Stimulated activated CD4-positive, alpha-beta T cell treated with anti-CD3 and anti-CD28 coated beads, Interleukin-15, amount 100 ng/mL, for 1 hour (primary cell): ENCODE results near the gene IFT88.
"Not testable (repeated sequence)": the region's sequence is repeated elsewhere in the genome, so short reads cannot be mapped to it uniquely, and the experiment has no call there.

ENCODE experiments used
- DNase-seq, 2 donors: peaks; one replicate each; pipeline ENCODE4 v3.0.0-alpha.2; 2020; ENCODE audit warnings: low read depth in 1 of 2, low spot score in 1 of 2

Gene IFT88

DNA sequence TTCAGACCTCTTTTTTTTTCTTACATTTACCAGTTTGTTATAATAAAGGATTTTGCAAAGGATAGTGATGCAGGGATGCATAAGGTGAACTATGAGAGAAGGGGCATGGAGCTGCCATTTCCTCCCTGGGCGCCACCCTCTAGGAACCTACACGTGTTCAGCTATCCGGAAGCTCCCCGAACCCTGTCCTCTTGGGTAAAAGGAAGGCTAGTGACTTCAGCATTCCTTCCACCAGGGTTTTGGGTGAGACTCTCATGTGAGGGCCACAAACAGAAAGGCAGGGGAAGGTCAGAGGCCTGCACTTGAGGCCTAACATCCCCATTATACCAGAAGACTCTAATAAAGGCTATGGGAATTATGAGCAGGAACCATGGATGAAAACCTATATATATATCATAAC is 57.3 kb downstream of the IFT88 start:
- DNase-seq: no peak

DNA sequence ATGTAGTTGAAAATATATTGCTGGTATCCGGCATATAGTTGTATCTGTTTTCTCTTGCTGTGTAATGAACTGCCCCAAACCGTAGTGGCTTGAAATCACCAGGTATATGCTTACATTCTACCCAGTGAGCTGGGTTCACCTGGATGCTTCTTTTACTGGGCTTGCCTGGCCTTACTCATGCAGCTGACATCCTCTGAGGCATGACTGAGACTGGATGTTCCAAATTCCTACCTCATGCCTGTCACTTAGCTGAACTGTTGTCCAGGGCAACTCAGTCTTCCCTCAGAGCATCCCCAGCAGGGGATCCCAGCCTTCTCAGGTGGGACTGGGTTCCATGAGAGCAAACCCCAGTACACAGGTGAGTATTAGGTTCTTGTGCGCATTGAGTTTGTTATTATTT is 66.8 kb downstream of the IFT88 start:
- DNase-seq: no peak

DNA sequence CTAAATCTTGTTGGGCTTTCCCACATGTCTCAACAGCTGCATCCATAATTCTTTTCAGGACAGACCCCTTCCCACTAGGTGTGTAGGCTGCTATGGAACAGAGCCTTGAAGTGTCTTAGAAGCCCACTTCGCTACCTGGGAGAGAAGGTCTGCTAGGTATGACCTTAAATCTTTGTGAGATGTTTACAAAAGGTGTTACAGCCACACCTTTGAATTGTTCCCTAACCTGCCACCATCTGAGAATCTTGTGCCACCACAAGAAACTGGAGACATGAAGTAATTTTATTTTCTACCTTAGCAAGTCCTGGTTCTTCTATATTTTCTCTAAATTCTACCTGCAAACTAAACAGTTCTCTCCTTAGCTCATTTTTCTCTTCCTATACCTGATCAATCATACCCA is 69.1 kb downstream of the IFT88 start:
- no peak for DNase-seq

DNA sequence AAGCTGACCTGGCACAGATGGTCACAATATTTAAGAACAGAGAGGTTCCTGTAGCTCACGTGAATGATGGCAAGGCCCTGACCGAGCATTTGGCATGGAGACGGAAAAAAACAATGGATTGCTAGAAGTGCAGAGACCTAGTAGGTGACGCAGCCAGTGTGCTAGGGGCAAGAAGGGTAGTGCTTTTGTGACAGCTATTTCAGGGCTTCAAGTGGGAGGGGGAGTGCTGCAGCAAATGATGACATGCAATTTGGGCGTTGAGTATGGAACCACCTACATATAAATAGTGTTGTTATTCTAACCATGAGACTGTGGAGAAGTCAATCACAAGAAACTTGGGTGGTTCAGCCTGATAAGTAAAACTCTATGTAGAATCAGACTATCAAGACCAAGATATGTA is 70.9 kb downstream of the IFT88 start:
- DNase-seq: no peak

DNA sequence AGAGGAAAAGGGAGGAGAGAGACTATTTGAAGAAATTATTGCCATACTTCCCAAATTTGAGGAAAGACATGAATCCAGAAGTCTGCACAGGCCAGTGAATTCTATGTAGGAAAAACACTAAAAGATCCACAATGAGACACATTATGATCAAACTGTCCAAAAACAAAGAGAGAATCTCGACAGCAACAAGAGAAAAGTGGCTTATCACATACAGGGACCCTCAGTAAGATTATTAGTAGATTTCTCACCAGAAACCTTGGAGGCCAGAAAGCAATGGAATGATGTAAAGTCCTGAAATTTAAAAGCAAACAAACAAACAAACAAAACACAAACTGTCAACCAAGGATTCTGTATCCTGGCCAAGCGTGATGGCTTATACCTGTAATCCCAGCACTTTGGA is 80.8 kb downstream of the IFT88 start:
- no peak for DNase-seq

DNA sequence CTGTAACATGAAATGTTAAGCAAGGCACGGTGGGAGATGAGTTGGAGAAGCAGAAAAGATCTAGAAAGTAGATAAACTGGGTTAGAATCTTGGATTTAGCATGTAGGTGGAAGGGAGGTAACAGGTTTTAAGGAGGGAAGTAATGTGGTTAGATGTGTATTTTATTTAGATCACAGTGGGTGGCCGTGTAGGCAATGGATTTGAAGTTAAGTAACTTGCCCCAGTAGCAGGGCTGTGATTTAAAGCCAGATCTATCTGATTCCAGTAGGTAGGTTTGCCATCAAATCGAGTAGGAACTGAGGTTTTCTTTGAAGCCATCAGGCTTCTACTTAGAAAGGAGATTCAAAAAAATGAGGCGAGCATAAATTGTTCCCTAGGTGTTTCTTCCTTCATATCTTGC is 86.0 kb downstream of the IFT88 start:
- no peak for DNase-seq

DNA sequence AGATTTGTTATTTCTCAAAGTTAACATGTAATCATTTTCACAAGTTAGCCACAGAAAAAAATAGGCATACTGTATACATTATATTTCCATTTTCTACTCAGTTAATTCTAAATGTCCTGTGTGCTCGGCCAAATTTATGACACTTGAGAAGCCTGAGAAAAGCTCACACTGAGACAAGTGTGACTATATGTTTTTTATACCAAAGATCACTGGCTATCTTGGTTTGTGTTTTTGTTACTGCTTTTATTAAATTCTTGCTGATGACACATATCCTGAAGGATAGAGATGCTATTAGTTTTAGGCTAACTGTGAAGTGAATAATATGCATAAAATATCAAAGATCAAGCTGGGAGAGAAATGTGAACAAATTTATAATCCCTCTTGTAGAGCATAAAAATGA is 87.2 kb downstream of the IFT88 start:
- no peak for DNase-seq

DNA sequence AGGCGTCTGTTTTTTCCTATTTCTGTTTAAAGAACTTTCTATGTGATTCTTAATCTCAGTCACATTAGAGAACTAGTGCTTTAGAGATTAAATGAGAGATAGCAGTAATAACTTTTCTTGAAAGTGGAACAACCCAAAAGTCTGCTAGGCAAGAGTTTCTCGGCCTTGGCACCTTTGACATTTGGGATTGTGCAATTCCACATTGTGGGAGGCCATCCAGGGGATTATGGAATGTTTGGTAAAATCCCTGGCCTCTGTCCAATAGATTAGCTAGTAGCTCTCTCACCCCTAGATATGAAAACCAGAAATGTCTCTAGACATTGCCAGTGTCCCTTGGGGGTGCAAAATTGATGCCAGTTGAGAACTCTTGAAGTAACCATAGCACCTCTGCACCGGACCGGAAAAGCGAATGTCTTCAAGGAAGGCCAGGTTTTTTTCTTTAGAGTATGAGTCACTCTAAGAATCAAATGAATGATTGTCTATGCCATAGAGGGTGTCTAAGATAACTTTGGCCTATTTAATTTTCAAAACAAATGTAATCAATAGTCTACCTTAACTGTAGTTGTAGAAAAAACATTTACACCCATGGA is 91.6 kb downstream of the IFT88 start:
- no peak for DNase-seq

DNA sequence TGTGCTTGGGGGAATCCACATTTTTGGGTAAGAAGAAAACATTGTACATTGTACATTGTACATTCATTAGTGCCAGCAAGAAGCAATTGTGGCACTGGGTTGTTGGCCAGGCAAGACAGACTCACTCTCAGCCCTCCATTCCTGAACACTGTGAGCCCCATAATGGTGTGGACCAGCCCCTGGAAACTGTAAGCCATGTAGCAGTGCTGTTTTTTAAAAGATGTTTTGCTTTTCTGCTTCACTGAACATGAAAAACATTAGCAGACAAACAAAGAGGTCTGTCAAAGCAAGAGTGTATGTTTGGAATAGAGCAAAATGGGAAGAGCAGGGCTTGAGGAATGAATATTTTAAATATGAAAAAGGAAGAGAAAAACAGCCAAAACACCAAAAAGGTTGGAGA is 97.4 kb downstream of the IFT88 start:
- no peak for DNase-seq

DNA sequence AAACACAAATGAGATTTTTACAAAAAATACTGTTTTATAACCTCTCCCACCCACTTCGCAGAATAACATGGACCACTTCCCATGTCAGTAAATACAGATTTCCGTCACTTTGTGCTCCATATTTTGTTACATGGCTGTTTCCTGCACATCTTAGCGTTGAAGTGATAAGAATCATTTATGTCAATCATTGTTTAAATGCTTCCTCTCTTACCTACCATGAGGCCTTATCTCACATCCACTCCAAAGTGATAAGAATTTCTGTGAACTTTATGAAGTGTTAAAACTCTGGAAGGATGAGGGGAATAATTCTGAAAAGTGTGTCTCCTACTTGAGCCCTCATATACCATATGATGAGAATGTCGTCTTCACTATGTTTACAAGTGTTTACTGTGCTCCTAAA is 100.0 kb downstream of the IFT88 start:
- no peak for DNase-seq

DNA sequence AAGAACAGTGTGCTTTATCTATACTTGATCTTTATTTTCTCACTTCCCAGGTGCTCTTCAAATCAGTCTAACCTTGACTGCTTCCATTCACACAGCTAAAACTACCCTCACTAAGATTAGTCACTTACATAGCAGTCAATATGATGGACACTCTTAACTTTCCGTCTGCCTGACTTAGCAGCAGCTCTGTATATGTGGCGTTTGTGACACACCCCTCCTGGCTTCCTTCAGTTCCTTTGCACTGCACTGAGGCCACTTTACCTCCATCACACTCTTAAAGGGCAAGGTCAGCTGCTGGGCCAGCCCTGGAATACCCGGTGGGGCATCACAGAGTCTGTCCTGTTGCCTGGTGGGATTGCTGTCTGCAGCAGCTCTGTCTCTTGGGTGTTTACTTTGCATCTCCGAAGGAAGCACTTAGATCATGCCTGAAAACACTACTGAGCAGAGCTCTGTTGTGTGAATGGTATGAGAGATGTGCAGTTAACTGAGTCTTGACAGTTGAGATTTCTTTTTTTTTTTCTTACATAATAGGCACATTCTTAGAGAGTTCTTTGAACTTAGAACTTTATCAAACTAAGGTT is 101.0 kb downstream of the IFT88 start:
- no peak for DNase-seq

DNA sequence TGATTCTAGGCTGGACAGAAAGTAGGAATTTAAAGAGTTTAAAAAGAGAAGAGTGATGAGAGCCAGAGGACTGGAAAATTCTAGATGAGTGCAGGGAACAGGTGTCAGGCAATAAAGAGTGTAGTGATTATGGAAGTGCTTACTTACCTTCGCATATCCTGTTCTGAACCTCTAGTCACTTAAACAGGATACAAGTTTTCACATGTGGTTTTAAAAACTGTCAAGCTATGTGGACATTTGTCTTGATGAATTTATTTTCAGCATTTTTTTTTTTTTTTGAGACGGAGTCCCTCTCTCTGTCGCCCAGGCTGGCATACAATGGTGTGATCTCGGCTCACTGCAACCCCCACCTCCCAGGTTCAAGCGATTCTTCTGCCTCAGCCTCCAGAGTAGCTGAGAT is 102.2 kb downstream of the IFT88 start:
- DNase-seq: no peak

DNA sequence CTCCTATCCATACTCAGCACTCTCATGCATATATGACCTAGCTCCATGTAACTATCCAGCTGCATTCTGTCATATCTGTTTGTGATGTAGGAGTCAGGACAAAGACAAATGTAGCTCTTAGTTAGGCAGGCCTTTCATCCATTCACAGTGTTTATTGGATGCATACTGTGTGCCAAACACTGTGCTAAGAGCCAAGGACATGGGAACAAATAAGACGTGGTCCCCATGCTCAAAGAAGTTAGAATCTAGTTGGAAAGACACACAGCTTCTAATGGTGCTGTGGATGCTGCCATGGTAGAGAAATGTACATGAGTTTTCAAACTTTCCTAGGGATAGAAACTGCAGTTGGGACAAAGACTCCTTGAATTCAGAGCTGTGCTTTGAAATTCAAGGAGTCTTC is 104.8 kb downstream of the IFT88 start:
- DNase-seq: no peak

DNA sequence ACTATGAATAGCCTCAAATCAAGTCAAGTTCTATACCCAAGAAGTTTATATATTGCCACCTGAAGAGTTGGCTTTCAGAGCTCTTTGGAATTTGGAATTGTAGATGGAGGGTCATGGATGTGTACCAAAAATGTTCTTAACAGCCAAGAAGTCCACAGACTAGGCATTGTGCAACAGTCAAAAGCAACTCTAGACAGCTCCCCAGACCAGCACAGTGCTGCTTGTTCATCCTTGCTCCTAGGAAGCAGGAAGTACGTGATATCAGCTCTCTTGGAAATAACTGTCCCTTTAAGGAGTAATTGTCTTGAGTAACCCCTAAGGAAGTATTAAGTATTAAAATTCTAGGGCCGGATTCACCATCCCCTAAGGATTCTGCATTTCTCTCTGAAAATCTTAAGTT is 105.8 kb downstream of the IFT88 start:
- no peak for DNase-seq

DNA sequence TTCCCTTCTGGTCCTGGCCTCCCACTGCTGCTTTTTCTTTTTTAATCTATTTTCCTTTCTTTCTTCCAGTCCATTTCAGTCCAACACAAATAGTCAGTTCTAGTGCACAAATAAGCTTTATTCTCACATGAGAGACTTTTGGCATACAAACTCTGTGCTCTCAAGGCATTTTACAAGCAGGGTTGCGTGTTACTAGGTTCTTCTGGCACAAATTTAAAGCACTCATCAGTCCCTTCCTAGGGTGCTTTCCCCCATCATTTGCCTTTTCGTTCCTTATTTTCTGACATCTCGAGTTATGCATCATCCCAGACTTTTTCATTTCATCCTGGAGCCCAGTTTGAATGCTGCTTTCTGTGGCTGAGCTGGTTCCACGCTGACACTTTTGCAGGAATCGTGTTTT is 106.8 kb downstream of the IFT88 start:
- no peak for DNase-seq

DNA sequence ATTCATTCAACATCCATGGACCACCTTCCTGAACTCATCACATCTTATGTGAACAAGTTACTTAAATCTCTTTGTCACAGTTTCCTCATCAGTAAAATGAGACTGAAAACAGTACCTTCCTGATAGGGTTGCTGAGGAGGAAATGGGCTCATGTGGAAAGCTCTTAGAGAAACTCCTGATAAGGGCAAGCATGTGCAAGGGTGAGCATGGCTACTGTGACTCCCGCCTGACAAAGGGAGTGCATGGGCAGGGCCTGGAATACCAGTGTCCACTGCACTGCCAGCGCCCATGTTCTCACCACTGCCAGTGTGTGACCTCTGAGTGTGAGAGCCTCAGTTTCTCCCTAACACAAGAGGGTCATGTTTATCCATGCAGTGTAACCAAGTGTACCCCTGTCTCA is 109.3 kb downstream of the IFT88 start:
- no peak for DNase-seq

DNA sequence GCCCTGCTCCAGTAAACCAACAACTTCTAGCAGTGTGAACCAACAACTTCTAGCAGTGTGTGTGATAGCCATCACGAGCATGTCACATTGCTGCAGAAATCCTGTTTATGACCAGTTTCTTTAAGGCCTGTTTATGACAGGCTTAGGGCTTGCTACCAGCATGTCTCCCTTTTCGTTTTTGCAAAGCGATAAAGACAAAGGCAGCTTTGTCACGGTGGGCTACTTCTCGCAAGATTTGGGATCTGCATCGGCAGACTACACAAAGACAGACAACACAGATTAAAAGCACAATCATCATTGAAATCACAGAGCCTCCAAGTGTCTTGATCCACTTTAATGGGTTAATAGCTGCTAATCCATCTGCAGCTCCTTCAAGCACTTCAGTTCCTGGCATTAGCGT is 111.6 kb downstream of the IFT88 start:
- not testable (repeated sequence) for DNase-seq

DNA sequence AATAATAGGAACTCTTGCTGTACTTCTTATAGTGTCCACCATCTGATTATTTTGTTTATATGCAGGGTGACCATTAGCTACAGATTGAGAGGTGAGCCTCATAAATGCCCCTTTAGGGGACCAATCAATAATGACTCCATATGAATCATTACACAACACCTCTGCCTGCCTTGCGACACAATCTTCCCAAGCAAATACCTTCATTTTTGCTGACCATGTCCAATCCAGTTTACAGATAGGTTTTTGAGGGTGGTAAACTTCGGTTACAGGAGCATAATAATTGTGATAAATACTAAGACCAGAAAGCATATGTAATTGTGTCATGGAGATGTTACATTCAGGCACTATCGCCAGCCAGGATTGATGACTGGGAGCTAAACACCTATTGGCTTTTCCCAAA is 112.9 kb downstream of the IFT88 start:
- DNase-seq: no peak

DNA sequence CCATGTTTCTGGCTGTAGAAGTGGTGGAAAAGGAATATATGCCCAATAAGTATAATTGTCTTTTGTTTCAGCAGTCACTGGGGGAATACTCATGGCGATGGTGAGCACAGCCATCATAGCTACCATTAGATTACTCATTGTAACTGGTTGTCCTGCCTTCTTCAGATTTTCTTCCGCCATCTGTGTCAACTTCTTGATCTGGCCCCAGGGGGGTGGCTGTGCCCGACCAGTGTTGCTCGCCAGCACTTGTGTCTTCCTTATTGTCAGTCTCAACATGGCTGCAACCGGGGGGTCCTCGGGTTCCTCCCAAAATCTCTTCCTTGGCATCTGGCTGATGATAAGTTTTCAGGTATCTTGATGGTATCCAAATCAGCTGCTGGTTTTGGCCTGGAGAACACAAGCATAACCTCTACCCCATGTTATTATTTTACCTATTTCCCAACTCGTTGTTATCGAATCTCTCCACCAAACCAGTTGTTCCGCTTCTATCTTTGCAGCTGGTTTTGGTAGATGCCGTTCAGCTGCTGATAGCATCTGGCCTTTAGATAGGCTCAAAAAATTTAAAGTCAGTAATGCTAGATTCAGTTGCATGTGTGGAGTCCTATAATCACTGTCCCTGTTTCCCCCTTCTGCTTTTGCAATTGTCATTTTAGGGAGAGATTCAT is 113.6 kb downstream of the IFT88 start:
- DNase-seq: no peak

DNA sequence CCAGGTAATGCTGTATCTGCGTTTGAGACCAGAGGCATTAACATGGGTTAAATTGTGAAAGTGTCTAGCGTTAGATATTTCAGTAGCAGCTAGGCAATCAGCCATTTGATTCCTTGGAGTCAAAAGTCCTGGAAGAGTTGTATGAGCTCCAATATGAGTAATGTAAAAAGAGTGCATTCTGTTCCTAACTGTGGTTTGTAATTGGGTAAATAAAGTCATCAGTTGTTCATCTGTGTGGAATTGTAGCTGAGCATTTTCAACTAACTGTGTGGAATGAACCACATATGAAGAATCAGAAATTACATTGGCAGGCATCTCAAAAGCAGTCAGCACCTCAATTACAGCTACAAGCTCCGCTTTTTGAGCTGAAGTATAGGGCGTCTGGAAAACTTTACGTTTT is 114.5 kb downstream of the IFT88 start:
- DNase-seq: not testable (repeated sequence)

DNA sequence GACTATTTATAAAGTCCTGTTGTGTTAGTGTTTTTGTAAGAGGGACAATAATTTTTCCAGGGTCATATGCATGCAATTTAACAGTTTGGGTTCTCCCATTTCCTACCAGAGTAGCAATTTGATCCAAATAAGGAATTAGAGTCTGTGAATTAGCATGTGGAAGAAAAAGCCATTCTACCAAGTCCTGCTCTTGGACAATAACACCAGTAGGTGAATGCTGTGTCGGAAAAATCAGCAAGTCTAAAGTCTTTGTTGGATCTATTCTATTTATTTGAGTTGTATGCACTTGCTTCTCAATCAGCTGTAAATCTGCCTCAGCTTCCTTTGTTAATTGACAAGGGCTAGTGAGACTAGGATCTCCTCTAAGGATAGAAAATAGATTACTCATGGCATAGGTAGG is 115.1 kb downstream of the IFT88 start:
- DNase-seq: no peak

DNA sequence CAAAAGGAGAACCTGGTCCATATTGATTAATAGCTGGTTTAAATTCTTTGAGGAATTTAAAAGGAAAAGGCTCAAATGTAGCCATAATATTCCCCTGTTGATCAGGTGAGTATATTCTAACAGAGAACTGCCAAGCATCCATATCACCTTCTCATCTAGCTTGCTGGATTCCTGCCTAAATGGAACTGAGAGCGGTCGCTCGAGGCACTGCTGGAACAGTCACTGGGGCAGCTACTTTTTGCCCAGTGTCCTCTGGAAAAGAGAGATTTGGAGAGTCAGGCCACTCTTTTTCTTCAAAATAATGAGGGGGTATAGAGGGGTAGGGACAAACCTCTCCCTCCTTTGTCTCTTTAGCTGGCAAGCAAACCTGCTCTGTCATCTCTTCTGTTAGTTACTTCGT is 117.1 kb downstream of the IFT88 start:
- no peak for DNase-seq

DNA sequence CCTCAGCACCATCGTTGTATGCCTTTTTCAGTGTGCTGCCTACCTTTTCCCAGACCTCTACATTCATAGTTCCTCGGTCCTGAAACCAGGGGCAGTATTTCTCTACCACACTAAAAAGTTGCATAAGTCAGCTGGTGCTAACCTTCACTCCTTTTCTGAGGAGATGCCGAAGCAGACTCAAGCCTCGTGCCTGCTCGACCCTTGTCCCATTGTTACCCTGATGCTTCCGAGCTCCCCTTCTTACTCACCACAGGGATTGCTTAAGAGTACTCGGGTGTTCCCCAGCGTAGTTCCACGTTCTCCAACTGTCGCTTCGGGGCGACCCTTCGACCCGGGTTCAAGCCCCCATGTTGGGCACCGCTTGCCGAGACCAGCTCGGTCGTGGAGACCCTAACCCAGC is 117.6 kb downstream of the IFT88 start:
- DNase-seq: no peak
